ENCODE results near the gene STX8. TPM values are rescaled to one million over a fixed set of nuclear protein-coding genes. Genes with fewer than 3 reads are reported as not detected.

Gene STX8
- total RNA-seq, 1 experiment from 2014 or later: 38.8 TPM

- TF ChIP-seq EGR1 (IDR thresholded peaks at IDR 0.05; ENCODE audit: low read depth) (no peak), SP1 (IDR thresholded peaks at IDR 0.05; ENCODE audit: low read depth) (no peak), YY1 (IDR thresholded peaks at IDR 0.05; ENCODE audit: extremely low read depth, insufficient replicate concordance, low read depth, low read length) (no peak)
Measured at GRCh38 chr17:9370467-9370866, 205.2 kb downstream of the STX8 start (continued).

- H2AFZ ChIP-seq (ENCODE audit: low read depth, low read length, poor library complexity, severe bottlenecking): no peak overlapping the region
- BruUV-seq (replicated peaks): no TSS peak
- intact Hi-C loops (cut with micrococcal nuclease): no loop called here
- no peak overlapping the region for H3K4me2 ChIP-seq (ENCODE audit: low read length)
- no peaks in the 10 kb centered on the region for H4K20me1 ChIP-seq (ENCODE audit: insufficient read depth)
- H3K4me1 ChIP-seq (ENCODE audit: control insufficient read depth in 1 of 2, insufficient read depth in 2 of 2, low read length in 2 of 2): peaks cover 2 to 17% of the 10 kb centered on the region in 2 experiments; a peak in 3 of 4 replicates
- no peaks in the 10 kb centered on the region for H3K79me2 ChIP-seq (ENCODE audit: insufficient read depth, low read length)
- H3K9me2 ChIP-seq (ENCODE audit: insufficient read depth): no peaks in the 10 kb centered on the region
- no peak overlapping the region for H3K27ac ChIP-seq (ENCODE audit: low read depth, low read length)
- H3K4me3 ChIP-seq (replicated peaks in 1 of 2; ENCODE audit: low read depth in 1 of 2, low read length in 2 of 2): no peak overlapping the region
- no peak for ATAC-seq
- POLR2A ChIA-PET: no interaction called here
- TF ChIP-seq RAD21 (IDR thresholded peaks at IDR 0.05; ENCODE audit: low read depth): no peak
- no peak for TF ChIP-seq SRF (IDR thresholded peaks at IDR 0.05; ENCODE audit: low read depth)
- TF ChIP-seq TCF7L2 (IDR thresholded peaks at IDR 0.05; ENCODE audit: borderline replicate concordance, extremely low read depth, insufficient read depth, insufficient read length): no peak
- TF ChIP-seq JUND (IDR thresholded peaks at IDR 0.05): no peak
- no peak for TF ChIP-seq YY1 (IDR thresholded peaks at IDR 0.05; ENCODE audit: extremely low read depth, insufficient replicate concordance, low read depth, low read length)
- TF ChIP-seq CEBPB (IDR thresholded peaks at IDR 0.05; ENCODE audit: low read depth): no peak
- TF ChIP-seq ATF3 (IDR thresholded peaks at IDR 0.05): no peak
- no peak for TF ChIP-seq EZH2 (IDR thresholded peaks at IDR 0.05)
- TF ChIP-seq ZNF274 (IDR thresholded peaks at IDR 0.05; ENCODE audit: low read depth, low read length): no peak
- no peak for TF ChIP-seq CBX3 (IDR thresholded peaks at IDR 0.05; ENCODE audit: low read depth)
- no peak for TF ChIP-seq SP1 (IDR thresholded peaks at IDR 0.05; ENCODE audit: low read depth)
- no peak for TF ChIP-seq POLR2A (IDR thresholded peaks at IDR 0.05; ENCODE audit: borderline replicate concordance, extremely low read depth, insufficient read depth, insufficient read length)
- TF ChIP-seq CTCF (IDR thresholded peaks at IDR 0.05 in 2 of 3, conservative IDR thresholded peaks at IDR 0.05 in 1 of 3; ENCODE audit: borderline replicate concordance in 1 of 3, insufficient read depth in 1 of 3, low read depth in 2 of 3, low read length in 2 of 3): no peak
- TF ChIP-seq REST (IDR thresholded peaks at IDR 0.05; ENCODE audit: low read depth): no peak
- no peaks in the 10 kb centered on the region for H3K36me3 ChIP-seq (ENCODE audit: control insufficient read depth in 1 of 2, insufficient read depth in 2 of 2, low read length in 2 of 2)
- RAD21 ChIA-PET (ENCODE audit: low non-redundant PET in 1 of 2, low total read pairs in 2 of 2, uncharacterized antibody in 2 of 2, unreplicated experiment in 2 of 2): no interaction called here
- DNase-seq (ENCODE audit: low read depth, low spot score): no peak
- no peak overlapping the region for H3K9ac ChIP-seq (ENCODE audit: low read length)
- H3K27me3 ChIP-seq (ENCODE audit: insufficient read depth, low read length): no peaks in the 10 kb centered on the region
- H3K9me3 ChIP-seq (ENCODE audit: control insufficient read depth in 1 of 2, insufficient read depth in 1 of 2, low read depth in 1 of 2, low read length in 2 of 2): no peaks in the 10 kb centered on the region
- CTCF ChIA-PET: no interaction called here
Measured at GRCh38 chr17:9368631-9369030, 207.0 kb downstream of the STX8 start.
